Embryonic facial prominence (tissue), 1 donor: Measurements from ENCODE around the gene PDCD10.

Experiments
- DNase-seq: peaks from one replicate; pipeline ENCODE4 v3.0.0-alpha.2; 2016; ENCODE audit errors: extremely low spot score

The PDCD10 gene

GRCh38 chr3:167734498-167735232 lies at the start of gene PDCD10:
Gene PDCD10, minus strand, starts transcription at chr3:167734892. Its CDS starts 14,735 bp downstream, at chr3:167720157.
- peak; percentile 96 for DNase-seq

- DNase-seq = no peak
Observed at GRCh38 chr3:167783781-167784180, 49.1 kb upstream of the PDCD10 start.

GRCh38 chr3:167780214-167780883 lies 45.7 kb upstream of the PDCD10 start:
- no peak for DNase-seq

GRCh38 chr3:167777356-167777755 lies 42.7 kb upstream of the PDCD10 start:
- DNase-seq = no peak

- DNase-seq = no peak
Observed at GRCh38 chr3:167776066-167776685, 41.5 kb upstream of the PDCD10 start.

- DNase-seq = no peak
Observed at GRCh38 chr3:167773584-167773983, 38.9 kb upstream of the PDCD10 start.

- no peak for DNase-seq
Observed at GRCh38 chr3:167772992-167773391, 38.3 kb upstream of the PDCD10 start.

- no peak for DNase-seq
Observed at GRCh38 chr3:167762296-167762695, 27.6 kb upstream of the PDCD10 start.

GRCh38 chr3:167761302-167761701 lies 26.6 kb upstream of the PDCD10 start:
- no peak for DNase-seq

- no peak for DNase-seq
Observed at GRCh38 chr3:167754049-167754448, 19.4 kb upstream of the PDCD10 start.

- DNase-seq = no peak
Observed at GRCh38 chr3:167750272-167750971, 15.7 kb upstream of the PDCD10 start.

- DNase-seq = no peak
Observed at GRCh38 chr3:167749728-167750127, 15.0 kb upstream of the PDCD10 start.

GRCh38 chr3:167749209-167749608 lies 14.5 kb upstream of the PDCD10 start:
- DNase-seq = no peak

GRCh38 chr3:167743799-167744198 lies 9.1 kb upstream of the PDCD10 start:
- no peak for DNase-seq

GRCh38 chr3:167742338-167742737 lies 7.6 kb upstream of the PDCD10 start:
- no peak for DNase-seq

- no peak for DNase-seq
Observed at GRCh38 chr3:167740961-167741587, 6.4 kb upstream of the PDCD10 start.

- DNase-seq = no peak
Observed at GRCh38 chr3:167739190-167739810, 4.6 kb upstream of the PDCD10 start.

GRCh38 chr3:167738037-167738436 lies 3.3 kb upstream of the PDCD10 start:
- no peak for DNase-seq

- no peak for DNase-seq
Observed at GRCh38 chr3:167736997-167737396, 2.3 kb upstream of the PDCD10 start.

- DNase-seq = no peak
Observed at GRCh38 chr3:167736264-167736787, 1.6 kb upstream of the PDCD10 start.
